ENCODE data around the gene TCOF1.

TCOF1 gene

DNA sequence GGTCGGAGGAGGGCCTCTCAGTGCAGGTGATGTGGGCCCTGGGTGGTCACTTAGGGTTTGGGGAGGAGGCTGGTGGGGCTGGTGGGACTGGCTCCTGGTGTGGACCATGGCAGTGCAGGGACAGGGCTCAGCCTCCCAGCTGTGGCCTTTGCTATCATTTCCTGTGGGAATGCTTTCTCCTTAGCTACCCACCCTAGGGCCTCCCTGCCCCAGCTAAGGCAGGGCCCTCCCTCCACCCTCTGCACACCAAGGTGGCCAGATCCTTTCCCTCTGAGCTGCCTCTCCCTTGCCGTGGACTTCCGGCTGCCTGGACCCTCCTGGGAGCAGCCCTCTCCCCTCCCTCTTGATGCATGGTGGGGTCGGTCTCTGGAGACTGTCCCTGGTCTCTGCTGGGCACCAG lies 32.1 kb upstream of the TCOF1 start:
- no peak for DNase-seq (ENCODE audit: low read depth, low spot score)

DNA sequence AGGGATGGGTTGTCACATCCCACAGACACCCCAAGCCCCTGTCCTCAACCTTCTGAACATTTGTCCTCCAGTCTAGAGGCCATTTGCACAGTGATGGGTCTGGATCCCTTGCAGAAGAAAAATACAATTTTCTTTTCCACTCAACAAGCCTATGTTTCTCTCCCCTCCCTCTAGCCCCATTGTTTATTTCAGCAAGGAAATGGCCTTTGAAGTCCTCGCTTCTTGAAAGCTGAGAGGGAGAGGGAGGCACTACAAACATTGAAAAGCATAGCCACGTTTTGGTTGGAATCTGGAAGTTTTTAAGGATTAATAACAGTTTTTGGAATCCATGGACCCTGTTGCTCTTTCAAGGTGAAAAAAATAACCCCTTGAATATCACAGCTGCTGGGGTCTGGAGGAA lies 30.8 kb upstream of the TCOF1 start:
- no peak for DNase-seq (ENCODE audit: low read depth, low spot score)

- no peak for DNase-seq (ENCODE audit: low read depth, low spot score)
These were observed 30.4 kb upstream of the TCOF1 start for GRCh38 chr5:150327139-150327538.

- no peak for DNase-seq (ENCODE audit: low read depth, low spot score)
These were observed 29.0 kb upstream of the TCOF1 start for GRCh38 chr5:150328515-150328914.

DNA sequence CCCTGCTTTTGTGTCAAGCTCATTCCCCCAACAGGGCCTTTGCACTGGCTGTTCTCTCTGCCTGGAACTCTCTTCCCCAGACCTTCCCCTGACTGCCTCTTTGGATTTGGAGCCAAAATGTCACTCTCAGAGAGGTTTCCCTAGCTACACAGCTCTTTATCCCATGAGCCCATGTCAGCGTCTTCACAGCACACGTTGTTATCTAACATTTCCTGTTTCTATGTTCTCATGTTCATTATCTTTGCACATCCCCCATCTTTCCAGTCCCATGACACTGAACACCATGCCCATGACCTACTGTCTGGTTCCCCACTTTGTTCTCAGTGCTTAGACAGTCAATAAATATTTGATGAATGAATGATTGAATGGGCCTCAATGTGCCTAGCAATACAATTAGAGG lies 28.5 kb upstream of the TCOF1 start:
- no peak for DNase-seq (ENCODE audit: low read depth, low spot score)

- no peak for DNase-seq (ENCODE audit: low read depth, low spot score)
These were observed 27.3 kb upstream of the TCOF1 start for GRCh38 chr5:150329881-150330876.

DNA sequence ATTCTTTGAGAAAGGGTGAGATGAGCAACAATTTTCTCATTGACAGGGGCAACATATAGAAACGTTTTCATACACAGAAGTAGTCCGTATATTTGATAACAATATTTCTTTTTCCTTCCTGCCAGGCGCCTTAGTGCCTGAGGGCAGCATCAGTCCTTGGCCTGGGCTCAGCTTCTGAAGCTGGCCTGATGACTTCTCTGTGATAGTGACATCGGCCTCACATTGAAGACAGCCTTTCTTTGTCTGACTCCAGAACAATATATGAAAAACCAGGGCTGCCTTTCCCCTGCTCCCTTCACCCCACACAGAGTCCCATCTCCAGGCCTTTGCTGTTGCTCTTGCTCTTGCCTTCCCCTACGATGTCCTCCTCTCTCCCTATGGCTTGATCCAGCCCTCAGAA lies 24.1 kb upstream of the TCOF1 start:
- no peak for DNase-seq (ENCODE audit: low read depth, low spot score)

- DNase-seq (ENCODE audit: low read depth, low spot score): no peak
These were observed 21.7 kb upstream of the TCOF1 start for GRCh38 chr5:150335778-150336177.

DNA sequence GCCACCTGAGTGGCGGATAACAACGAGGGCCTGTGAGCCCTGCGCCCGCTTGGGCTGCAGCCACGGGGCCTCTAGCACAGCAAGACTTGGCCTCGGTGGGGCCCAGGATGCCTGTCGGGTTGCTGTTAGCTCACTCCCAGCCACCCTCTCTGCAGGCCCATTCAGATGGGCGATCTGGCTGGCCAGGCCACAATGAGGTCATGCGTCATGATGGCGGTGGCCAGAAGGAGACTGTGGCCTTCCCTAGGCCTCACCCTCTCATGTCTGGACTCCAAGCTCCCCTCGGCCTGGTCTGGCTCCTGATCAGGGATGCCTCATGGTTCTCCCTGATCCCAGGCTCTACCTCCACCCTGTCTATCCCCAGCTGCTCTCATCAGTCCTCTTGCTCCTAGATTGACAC lies 19.0 kb upstream of the TCOF1 start:
- DNase-seq (ENCODE audit: low read depth, low spot score): no peak

GRCh38 chr5:150339165-150339564 lies 18.3 kb upstream of the TCOF1 start:
- no peak for DNase-seq (ENCODE audit: low read depth, low spot score)

GRCh38 chr5:150339841-150340240 lies 17.7 kb upstream of the TCOF1 start:
- DNase-seq (ENCODE audit: low read depth, low spot score): no peak

- no peak for DNase-seq (ENCODE audit: low read depth, low spot score)
These were observed 16.8 kb upstream of the TCOF1 start for GRCh38 chr5:150340614-150341255.

DNA sequence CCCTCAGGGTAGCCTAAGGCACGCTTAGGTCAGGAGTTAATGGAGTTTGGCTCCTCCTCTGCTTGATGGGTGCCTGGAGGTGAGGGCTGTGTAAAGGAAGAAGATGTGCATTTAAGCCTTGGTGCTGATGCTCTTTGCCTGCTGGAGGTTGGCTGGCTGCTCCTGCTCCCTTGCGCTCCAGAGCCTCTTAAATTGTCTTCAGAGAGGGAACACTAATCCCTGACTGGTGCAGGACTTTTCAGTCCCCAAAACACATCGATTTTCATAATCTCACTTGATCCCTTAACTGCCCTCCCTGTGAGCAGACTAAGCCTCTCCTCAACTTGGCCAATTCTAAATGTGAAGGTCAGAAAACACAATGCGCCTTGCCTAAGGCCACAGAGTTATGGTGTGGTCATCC lies 16.2 kb upstream of the TCOF1 start:
- DNase-seq (ENCODE audit: low read depth, low spot score): no peak

DNA sequence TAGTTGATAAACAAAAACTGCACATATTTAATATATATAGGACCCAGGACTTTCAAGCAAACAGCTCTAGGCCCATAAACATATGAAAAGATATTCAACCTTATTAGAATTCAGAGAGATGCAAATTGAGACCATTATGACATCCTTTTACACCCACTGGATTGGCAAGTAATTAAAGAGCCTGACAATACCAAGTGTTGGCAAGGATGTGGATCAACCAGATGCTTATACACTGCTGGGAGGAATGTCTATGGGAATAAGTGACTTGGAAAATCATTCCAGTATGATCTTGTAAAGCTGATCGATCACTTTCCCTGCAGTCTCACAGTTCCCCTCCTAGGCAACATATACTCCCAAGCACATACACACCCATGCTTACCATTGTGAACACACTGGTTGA lies 15.5 kb upstream of the TCOF1 start:
- no peak for DNase-seq (ENCODE audit: low read depth, low spot score)

- no peak for DNase-seq (ENCODE audit: low read depth, low spot score)
These were observed 14.9 kb upstream of the TCOF1 start for GRCh38 chr5:150342583-150342982.

GRCh38 chr5:150343994-150344631 lies 13.4 kb upstream of the TCOF1 start:
- DNase-seq (ENCODE audit: low read depth, low spot score): no peak

GRCh38 chr5:150345716-150346115 lies 11.8 kb upstream of the TCOF1 start:
- no peak for DNase-seq (ENCODE audit: low read depth, low spot score)

GRCh38 chr5:150346592-150346991 lies 10.9 kb upstream of the TCOF1 start:
- no peak for DNase-seq (ENCODE audit: low read depth, low spot score)

GRCh38 chr5:150347003-150347402 lies 10.5 kb upstream of the TCOF1 start:
- DNase-seq (ENCODE audit: low read depth, low spot score): no peak

- DNase-seq (ENCODE audit: low read depth, low spot score): no peak
These were observed 10.0 kb upstream of the TCOF1 start for GRCh38 chr5:150347451-150347850.

- no peak for DNase-seq (ENCODE audit: low read depth, low spot score)
These were observed 7.7 kb upstream of the TCOF1 start for GRCh38 chr5:150349681-150350275.
